NCI-H460 (cell line): ENCODE results near the gene UAP1L1. TPM values are rescaled to one million over a fixed set of nuclear protein-coding genes. Genes with fewer than 3 reads are reported as not detected.
A peak's percentile ranks its signal among the peaks of the same experiment; 100 is the strongest.

Experiments
- DNase-seq: peaks from one replicate; pipeline ENCODE4 v3.0.0-alpha.2; 2016; ENCODE audit warnings: low read depth; ENCODE audit errors: extremely low read depth
- small RNA-seq, 2 experiments: library from RNA; depleted of rRNA; stranded (forward); fragments of <200 nt; gene quantifications; one replicate each; pipeline ENCODE3, GENCODE V24; 2014
- total RNA-seq: library from RNA; depleted of rRNA; stranded (reverse); fragments of >200 nt; shearing (Covaris generic); gene quantifications from 2 replicates; pipeline ENCODE4 v1.2.3, GENCODE V29; 2014; rRNA removed

Gene UAP1L1
- total RNA-seq, 1 experiment from 2014 or later = 4.0 TPM

DNA sequence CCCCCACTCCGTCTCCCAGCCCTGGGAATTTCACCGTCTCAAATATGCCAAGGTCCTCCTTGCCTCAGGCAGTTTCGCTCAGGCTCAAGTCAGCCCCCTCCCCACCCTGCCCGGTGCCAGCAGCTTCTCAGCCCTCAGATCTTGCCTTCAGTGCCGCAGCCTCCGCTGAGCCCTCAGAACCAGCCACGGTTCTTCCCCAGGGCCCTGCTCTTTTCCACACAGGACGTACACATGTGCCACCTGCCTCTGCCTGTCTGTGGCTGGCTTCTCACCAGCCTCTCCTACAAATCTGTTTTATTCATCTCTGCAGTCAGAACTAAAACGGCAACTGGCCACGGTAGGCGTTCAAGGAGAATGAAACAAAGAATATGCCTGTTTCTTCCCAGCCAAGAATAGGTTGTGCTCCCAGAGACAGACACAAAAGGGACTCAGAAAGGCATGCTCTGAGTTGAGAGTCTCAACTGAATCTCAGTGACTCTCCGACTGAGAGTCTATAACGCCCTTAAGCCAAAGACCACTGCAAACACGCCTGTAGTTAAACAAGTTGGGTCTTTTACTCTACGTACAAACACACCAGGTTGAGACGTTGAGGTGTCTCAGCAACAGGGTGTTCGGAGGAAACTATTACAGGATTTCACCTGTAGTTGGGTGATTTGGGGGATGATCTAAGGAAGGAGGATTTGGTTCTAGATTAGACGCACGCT, 51.0 kb downstream of the UAP1L1 start:
- DNase-seq = no peak

DNA sequence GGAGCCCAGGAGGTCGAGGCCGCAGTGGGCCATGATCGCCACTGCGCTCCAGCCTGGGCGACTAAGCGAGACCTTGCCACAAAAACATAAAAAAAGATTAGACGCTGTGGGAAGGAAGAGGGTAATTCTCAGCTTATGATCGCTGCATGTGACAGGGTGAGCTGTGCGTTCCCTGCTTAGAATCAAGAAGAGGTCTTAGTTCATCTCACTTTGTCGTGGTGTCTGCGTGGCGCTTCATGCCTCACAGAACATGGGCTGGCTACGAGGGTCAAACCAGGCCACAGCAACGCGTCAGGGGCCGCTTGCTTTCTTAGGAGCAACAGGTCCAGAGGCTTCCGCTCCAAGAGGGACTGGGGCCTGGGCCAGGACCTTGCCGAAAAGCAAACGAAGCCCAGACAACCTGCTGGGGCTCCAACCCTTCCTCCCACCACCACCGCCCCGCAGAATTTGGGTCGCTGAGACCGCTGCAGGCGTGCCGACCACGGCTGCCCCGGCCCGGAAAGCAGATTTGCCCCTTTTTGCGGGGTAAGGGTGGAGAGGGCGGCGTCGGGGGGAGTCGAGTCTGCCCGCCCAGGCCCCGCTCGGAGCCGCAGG, 51.6 kb downstream of the UAP1L1 start:
- no peak for DNase-seq

DNA sequence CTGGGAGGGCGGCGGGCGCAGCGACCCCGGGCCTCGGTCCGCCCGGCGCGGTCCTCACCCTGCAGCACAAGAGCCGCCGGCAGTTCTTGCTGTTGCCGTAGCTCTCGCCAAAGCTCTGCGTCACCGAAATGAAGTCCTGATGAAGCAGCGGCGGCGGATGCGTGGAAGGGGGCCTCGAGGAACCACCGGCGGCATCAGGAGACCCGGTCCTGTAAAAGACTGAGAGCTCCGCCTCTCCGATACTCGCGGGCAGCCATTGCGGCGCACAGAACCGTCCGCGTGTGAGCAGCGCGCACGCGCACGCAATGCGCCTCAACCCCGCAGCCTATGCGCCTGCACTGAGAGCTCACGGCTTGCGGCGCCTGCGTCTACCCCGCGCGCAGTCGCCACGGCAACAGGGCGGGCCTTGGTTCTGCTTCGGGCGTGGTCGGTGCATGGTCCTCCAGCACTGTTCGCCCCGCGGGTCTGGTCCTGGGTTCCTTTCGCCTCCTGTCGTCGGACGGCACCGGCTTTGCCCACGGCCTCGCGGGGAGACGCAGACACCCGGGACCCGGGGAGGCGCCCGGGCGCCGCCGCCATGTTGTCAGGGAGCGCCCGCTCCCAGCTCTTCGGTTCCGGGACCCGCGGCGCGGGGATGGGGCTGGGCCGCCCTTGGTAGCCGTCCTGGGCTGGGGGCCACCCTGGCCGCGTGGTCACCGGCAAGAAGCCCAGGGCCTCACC, 52.3 kb downstream of the UAP1L1 start:
- peak; percentile 90 for DNase-seq

DNA sequence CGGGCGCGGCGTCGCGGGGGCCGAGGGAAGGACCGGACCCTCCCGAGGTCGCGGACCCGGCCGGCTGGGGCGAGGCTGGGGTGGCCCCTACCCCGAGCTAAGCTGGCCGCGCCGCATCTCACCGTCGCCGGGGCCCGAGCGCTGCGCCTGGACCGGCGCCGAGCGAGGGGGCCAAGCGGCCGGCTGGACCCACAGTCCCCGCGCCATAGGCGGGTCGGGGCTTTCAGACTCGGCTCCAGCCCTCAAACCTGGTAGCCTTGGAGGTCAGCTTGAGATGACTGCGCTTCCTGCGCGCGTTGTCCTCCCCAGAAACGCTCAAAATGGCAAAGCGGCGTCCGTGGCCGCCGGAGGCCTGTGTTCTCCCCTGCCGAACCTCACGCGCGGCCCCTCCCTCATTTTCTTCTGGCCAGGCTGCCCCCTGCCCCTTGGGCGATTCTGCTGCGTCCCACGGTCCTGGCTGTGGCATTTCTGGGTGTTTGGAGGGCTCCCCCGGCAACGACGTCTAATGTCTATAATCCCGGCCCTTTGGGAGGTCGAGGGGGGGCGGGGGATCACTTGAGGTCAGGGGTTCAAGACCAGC, 52.9 kb downstream of the UAP1L1 start:
- DNase-seq = no peak

Small RNAs within 50 kb of the gene (small RNA-seq; reads per million reads assigned to genes)
- gene RF00153 = 0 to 0.04 reads per million in 2 experiments

Other genes starting within 250 kb of the UAP1L1 start
- 2.6 and 2.7 TPM in 2 replicates for gene AJM1, start 235.0 kb upstream of the UAP1L1 start, total RNA-seq
- gene PHPT1, start 228.1 kb upstream of the UAP1L1 start, total RNA-seq = 132 and 134 TPM in 2 replicates
- 4.4 and 4.5 TPM in 2 replicates for gene MAMDC4, start 225.2 kb upstream of the UAP1L1 start, total RNA-seq
- 309 and 321 TPM in 2 replicates for gene EDF1, start 211.2 kb upstream of the UAP1L1 start, total RNA-seq
- gene TRAF2, start 191.0 kb upstream of the UAP1L1 start, total RNA-seq = 12.1 and 17.9 TPM in 2 replicates
- 93.0 and 112 TPM in 2 replicates for gene FBXW5, start 132.8 kb upstream of the UAP1L1 start, total RNA-seq
- 0.92 TPM in 1 of 2 replicates, not detected in the other for gene C8G, start 132.3 kb upstream of the UAP1L1 start, total RNA-seq
- 1.2 and 1.5 TPM in 2 replicates for gene LCN12, start 125.2 kb upstream of the UAP1L1 start, total RNA-seq
- gene PTGDS, start 100.0 kb upstream of the UAP1L1 start, total RNA-seq = not detected in 2 replicates
- not detected in 2 replicates for gene LCNL1, start 94.5 kb upstream of the UAP1L1 start, total RNA-seq
- 35.4 and 39.4 TPM in 2 replicates for gene PAXX, start 85.1 kb upstream of the UAP1L1 start, total RNA-seq
- 0.17 TPM in 1 of 2 replicates, not detected in the other for gene CLIC3, start 80.9 kb upstream of the UAP1L1 start, total RNA-seq
- 21.0 and 25.0 TPM in 2 replicates for gene ABCA2, start 49.3 kb upstream of the UAP1L1 start, total RNA-seq
- not detected in 2 replicates for gene FUT7, start 45.4 kb upstream of the UAP1L1 start, total RNA-seq
- gene NPDC1, start 31.3 kb upstream of the UAP1L1 start, total RNA-seq = 30.3 and 35.5 TPM in 2 replicates
- gene ENTPD2, start 23.5 kb upstream of the UAP1L1 start, total RNA-seq = not detected in 2 replicates
- 32.4 and 43.6 TPM in 2 replicates for gene SAPCD2, start 7.0 kb upstream of the UAP1L1 start, total RNA-seq
- gene MAN1B1, start 9.5 kb downstream of the UAP1L1 start, total RNA-seq = 53.6 and 55.5 TPM in 2 replicates
- 111 and 116 TPM in 2 replicates for gene DPP7, start 37.2 kb downstream of the UAP1L1 start, total RNA-seq
- not detected in 2 replicates for gene GRIN1, start 61.6 kb downstream of the UAP1L1 start, total RNA-seq
- gene LRRC26, start 92.5 kb downstream of the UAP1L1 start, total RNA-seq = not detected in 2 replicates
- not detected in 2 replicates for gene TMEM210, start 94.5 kb downstream of the UAP1L1 start, total RNA-seq
- gene ANAPC2, start 111.0 kb downstream of the UAP1L1 start, total RNA-seq = 11.0 and 16.1 TPM in 2 replicates
- gene SSNA1, start 111.2 kb downstream of the UAP1L1 start, total RNA-seq = 59.3 and 66.1 TPM in 2 replicates
- 7.4 and 8.2 TPM in 2 replicates for gene TPRN, start 123.2 kb downstream of the UAP1L1 start, total RNA-seq
- gene TMEM203, start 128.1 kb downstream of the UAP1L1 start, total RNA-seq = 38.8 and 39.8 TPM in 2 replicates
- 11.1 and 13.5 TPM in 2 replicates for gene NDOR1, start 128.2 kb downstream of the UAP1L1 start, total RNA-seq
- 0.37 and 0.40 TPM in 2 replicates for gene RNF208, start 144.7 kb downstream of the UAP1L1 start, total RNA-seq
- gene CYSRT1, start 147.7 kb downstream of the UAP1L1 start, total RNA-seq = 0.59 and 1.4 TPM in 2 replicates
- not detected in 2 replicates for gene RNF224, start 150.0 kb downstream of the UAP1L1 start, total RNA-seq
- not detected in 2 replicates for gene SLC34A3, start 153.4 kb downstream of the UAP1L1 start, total RNA-seq
- 167 and 171 TPM in 2 replicates for gene TUBB4B, start 163.8 kb downstream of the UAP1L1 start, total RNA-seq
- not detected in 2 replicates for gene STPG3, start 173.8 kb downstream of the UAP1L1 start, total RNA-seq
- 41.5 and 43.8 TPM in 2 replicates for gene NELFB, start 177.8 kb downstream of the UAP1L1 start, total RNA-seq
- gene TOR4A, start 200.2 kb downstream of the UAP1L1 start, total RNA-seq = 30.5 and 32.0 TPM in 2 replicates
- gene NRARP, start 224.8 kb downstream of the UAP1L1 start, total RNA-seq = 5.1 and 8.9 TPM in 2 replicates